Panc1 (cell line): ENCODE results near the gene ZNF688. TPM values are rescaled to one million over a fixed set of nuclear protein-coding genes. Genes with fewer than 3 reads are reported as not detected.

Experiments
- ATAC-seq: fragments of 200-7000 bp; cut with Tn5 transposase; 2 replicates; pipeline ENCODE4 v1.9.1; 2020; ENCODE audit warnings: mild to moderate bottlenecking, moderate library complexity
- BruUV-seq: library from RNA; stranded (reverse); fragments of 400-500 nt; replicated peaks from 2 replicates; lab custom pipeline; 2021; lab: Mats Ljungman, UMichigan
- CTCF ChIA-PET: fragments of 300-600 bp; sonication (Branson Sonifier 250); formaldehyde crosslinking; loops from one replicate; lab custom pipeline; 2022; ENCODE audit warnings: antibody characterized with exemption; lab: Charles Lee
- POLR2A ChIA-PET: fragments of 300-600 bp; sonication (Branson Sonifier 250); formaldehyde crosslinking; loops from one replicate; lab custom pipeline; 2022; ENCODE audit warnings: antibody characterized with exemption; lab: Charles Lee
- DNase-seq: peaks from one replicate; pipeline ENCODE4 v3.0.0-alpha.2; 2010; ENCODE audit warnings: low read depth, low spot score
- H3K27ac ChIP-seq: 2 replicates; pipeline ENCODE4 v1.5.1; 2011; ENCODE audit warnings: mild to moderate bottlenecking, low read length, inconsistent platforms
- H3K27me3 ChIP-seq: fragments of 200-500 bp; sonication (Bioruptor generic); 2 replicates; pipeline ENCODE4 v1.6.0; 2014; ENCODE audit warnings: low read length, inconsistent platforms; ENCODE audit not compliant: control insufficient read depth, insufficient read depth
- H3K36me3 ChIP-seq: fragments of 200-500 bp; sonication (Bioruptor generic); 2 replicates; pipeline ENCODE4 v1.5.1; 2014; ENCODE audit warnings: inconsistent platforms, mild to moderate bottlenecking, low read length, moderate library complexity; ENCODE audit not compliant: control insufficient read depth, insufficient read depth
- H3K4me1 ChIP-seq: 2 replicates; pipeline ENCODE4 v1.5.1; 2011; ENCODE audit warnings: inconsistent platforms, mild to moderate bottlenecking, low read length, moderate library complexity; ENCODE audit not compliant: control insufficient read depth, insufficient read depth
- H3K4me3 ChIP-seq, 2 experiments: 2 replicates each; pipeline ENCODE4 v1.5.1; 2011 to 2012; ENCODE audit warnings: low read depth in 2 of 2, low read length in 2 of 2, mild to moderate bottlenecking in 2 of 2, inconsistent platforms in 1 of 2, moderate library complexity in 1 of 2
- H3K9me3 ChIP-seq: fragments of 200-500 bp; sonication (Bioruptor generic); 2 replicates; pipeline ENCODE4 v1.5.1; 2014; ENCODE audit warnings: low read depth, mild to moderate bottlenecking, inconsistent platforms, low read length, moderate library complexity; ENCODE audit not compliant: control insufficient read depth, insufficient read depth
- POLR2AphosphoS5 ChIP-seq: IDR thresholded peaks from 2 replicates; pipeline ENCODE4 v1.6.1; 2012; ENCODE audit warnings: mild to moderate bottlenecking, low read depth, low read length, moderate library complexity
- SIN3A ChIP-seq: IDR thresholded peaks from 2 replicates; pipeline ENCODE4 v1.6.1; 2012; ENCODE audit warnings: low read depth, mild to moderate bottlenecking, low read length, moderate library complexity, borderline replicate concordance; ENCODE audit not compliant: insufficient read depth
- TCF7L2 ChIP-seq: IDR thresholded peaks from 2 replicates; pipeline ENCODE4 v1.6.1; 2011; ENCODE audit warnings: mild to moderate bottlenecking, low read depth, low read length, inconsistent platforms
- in situ Hi-C: cut with HindIII; loops from 2 replicates; pipeline ENCODE4 v1.10.0; 2016; ENCODE audit warnings: low sequenced_read_pairs, low pct_unique_long_range_greater_than_20kb
- intact Hi-C: fragments of 100-400 bp; cut with micrococcal nuclease; formaldehyde crosslinking; loops from one replicate; pipeline ENCODE4 v1.10.0; 2022; ENCODE audit not compliant: unreplicated experiment
- total RNA-seq: library from RNA; stranded (reverse); gene quantifications from one replicate; pipeline ENCODE4 v1.2.1, GENCODE V29; 2021; ENCODE audit not compliant: unreplicated experiment
- TF ChIP-seq, protein P1 (sequence below), 2 experiments: IDR thresholded peaks; 2 replicates each; pipeline ENCODE4 v1.6.1; 2011 to 2012; ENCODE audit warnings: low read depth in 2 of 2, control low read depth in 1 of 2, low read length in 1 of 2, mild to moderate bottlenecking in 1 of 2, moderate library complexity in 1 of 2; ENCODE audit not compliant: insufficient read depth in 1 of 2
- TF ChIP-seq, protein P2 (sequence below): fragments of 450-650 bp; IDR thresholded peaks from 2 replicates; pipeline ENCODE4 v1.5.1; 2017; ENCODE audit warnings: mild to moderate bottlenecking

Gene ZNF688
- total RNA-seq, 1 experiment from 2014 or later: 7.7 TPM

DNA sequence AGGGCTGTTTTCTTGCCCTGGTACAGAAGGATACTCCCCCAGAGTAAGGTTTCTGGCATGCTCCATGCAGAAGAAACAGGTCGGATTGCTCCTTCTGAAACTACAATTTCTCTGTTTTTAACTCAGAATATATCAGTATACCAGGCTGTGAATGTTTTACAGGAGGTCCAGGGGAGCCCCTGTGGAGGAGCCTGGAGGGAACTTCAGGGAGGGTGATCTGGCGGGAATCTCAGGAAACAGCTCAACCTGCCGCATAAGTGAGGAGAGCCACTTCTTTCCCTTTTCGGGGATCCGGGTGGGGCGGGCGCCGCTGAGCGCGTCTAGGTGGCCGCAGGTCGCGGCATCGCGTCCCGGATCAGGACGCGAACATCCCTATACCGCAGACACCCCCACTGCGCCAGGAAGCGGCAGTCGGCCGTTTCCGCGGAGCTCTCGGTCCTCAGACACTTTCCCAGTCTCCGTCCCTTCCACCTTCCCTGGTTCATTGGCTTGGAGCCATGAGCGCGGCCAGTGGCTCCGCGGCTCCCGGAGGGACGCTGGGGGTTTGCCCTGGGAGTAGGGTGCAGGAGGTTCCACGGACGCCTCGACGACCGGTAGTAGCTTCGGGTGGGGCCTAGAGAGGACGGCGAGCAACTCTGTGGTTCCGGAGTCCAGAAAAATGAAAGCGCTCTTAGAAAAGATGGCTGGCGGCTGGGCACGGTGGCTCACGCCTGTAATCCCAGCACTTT is 10.3 kb downstream of the ZNF688 start:
- Histone ChIP-seq H3K4me1 (peaks cover 9% of the 10 kb centered on the region; the same call in 1 of the 2 replicates), H3K36me3 (no peaks in the 10 kb centered on the region), H3K27me3 (no peaks in the 10 kb centered on the region), H3K9me3 (no peaks in the 10 kb centered on the region), H3K27ac (peak overlapping the region; percentile 91), H3K4me3 (peak overlapping the region; percentile 47 to 72)
- BruUV-seq: no TSS peak
- ChIA-PET CTCF (interaction anchor here (0.5 to 1.2 kb wide), 4 partner anchors 25 to 131 kb away, joined by 3 to 6 read pairs (median 3); partner anchors contain the start of genes DCTPP1 and PRR14), POLR2A (no interaction called here)
- in situ Hi-C loops (no loop called here), intact Hi-C loops (no loop called here)
- ATAC-seq (peak; percentile 52), DNase-seq (no peak)
- TF ChIP-seq, protein P1, sequence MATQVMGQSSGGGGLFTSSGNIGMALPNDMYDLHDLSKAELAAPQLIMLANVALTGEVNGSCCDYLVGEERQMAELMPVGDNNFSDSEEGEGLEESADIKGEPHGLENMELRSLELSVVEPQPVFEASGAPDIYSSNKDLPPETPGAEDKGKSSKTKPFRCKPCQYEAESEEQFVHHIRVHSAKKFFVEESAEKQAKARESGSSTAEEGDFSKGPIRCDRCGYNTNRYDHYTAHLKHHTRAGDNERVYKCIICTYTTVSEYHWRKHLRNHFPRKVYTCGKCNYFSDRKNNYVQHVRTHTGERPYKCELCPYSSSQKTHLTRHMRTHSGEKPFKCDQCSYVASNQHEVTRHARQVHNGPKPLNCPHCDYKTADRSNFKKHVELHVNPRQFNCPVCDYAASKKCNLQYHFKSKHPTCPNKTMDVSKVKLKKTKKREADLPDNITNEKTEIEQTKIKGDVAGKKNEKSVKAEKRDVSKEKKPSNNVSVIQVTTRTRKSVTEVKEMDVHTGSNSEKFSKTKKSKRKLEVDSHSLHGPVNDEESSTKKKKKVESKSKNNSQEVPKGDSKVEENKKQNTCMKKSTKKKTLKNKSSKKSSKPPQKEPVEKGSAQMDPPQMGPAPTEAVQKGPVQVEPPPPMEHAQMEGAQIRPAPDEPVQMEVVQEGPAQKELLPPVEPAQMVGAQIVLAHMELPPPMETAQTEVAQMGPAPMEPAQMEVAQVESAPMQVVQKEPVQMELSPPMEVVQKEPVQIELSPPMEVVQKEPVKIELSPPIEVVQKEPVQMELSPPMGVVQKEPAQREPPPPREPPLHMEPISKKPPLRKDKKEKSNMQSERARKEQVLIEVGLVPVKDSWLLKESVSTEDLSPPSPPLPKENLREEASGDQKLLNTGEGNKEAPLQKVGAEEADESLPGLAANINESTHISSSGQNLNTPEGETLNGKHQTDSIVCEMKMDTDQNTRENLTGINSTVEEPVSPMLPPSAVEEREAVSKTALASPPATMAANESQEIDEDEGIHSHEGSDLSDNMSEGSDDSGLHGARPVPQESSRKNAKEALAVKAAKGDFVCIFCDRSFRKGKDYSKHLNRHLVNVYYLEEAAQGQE (IDR thresholded peaks at IDR 0.05; ENCODE audit: insufficient read depth in 1 of 2, low read depth in 2 of 2, low read length in 1 of 2): no peak
- TF ChIP-seq POLR2AphosphoS5 (no peak; the same call in 1 of the 2 replicates), TCF7L2 (no peak), SIN3A (no peak)
- TF ChIP-seq, protein P2, sequence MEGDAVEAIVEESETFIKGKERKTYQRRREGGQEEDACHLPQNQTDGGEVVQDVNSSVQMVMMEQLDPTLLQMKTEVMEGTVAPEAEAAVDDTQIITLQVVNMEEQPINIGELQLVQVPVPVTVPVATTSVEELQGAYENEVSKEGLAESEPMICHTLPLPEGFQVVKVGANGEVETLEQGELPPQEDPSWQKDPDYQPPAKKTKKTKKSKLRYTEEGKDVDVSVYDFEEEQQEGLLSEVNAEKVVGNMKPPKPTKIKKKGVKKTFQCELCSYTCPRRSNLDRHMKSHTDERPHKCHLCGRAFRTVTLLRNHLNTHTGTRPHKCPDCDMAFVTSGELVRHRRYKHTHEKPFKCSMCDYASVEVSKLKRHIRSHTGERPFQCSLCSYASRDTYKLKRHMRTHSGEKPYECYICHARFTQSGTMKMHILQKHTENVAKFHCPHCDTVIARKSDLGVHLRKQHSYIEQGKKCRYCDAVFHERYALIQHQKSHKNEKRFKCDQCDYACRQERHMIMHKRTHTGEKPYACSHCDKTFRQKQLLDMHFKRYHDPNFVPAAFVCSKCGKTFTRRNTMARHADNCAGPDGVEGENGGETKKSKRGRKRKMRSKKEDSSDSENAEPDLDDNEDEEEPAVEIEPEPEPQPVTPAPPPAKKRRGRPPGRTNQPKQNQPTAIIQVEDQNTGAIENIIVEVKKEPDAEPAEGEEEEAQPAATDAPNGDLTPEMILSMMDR: no peak

DNA sequence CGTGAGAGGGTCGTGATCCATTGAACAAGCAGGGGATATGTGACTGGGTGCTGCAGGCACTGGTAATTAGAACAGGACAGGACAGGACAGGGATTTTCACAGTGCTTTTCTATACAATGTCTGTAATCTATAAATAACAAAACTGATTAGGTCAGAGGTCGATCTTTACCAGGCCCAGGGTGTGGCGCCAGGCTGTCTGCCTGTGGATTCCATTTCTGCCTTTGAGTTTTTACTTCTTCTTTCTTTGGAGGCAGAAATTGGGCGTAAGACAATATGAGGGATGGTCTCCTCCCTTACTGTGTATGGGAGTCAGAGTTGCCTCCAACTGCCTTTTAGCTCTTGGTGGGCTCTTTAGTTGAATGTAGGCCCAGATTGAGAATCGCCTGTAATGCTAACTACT is 11.8 kb downstream of the ZNF688 start:
- H3K36me3 ChIP-seq: no peaks in the 10 kb centered on the region
- H3K4me1 ChIP-seq: peaks cover 9% of the 10 kb centered on the region; the same call in 1 of the 2 replicates
- no peak for ATAC-seq
- intact Hi-C loops (no loop called here), in situ Hi-C loops (no loop called here)
- no peaks in the 10 kb centered on the region for H3K27me3 ChIP-seq
- H3K4me3 ChIP-seq: no peak overlapping the region
- no peaks in the 10 kb centered on the region for H3K9me3 ChIP-seq
- DNase-seq: no peak
- BruUV-seq: no TSS peak
- peak overlapping the region; percentile 85 for H3K27ac ChIP-seq
- TF ChIP-seq, protein P2: no peak
- TF ChIP-seq SIN3A (no peak), TCF7L2 (no peak)
- TF ChIP-seq, protein P1 (IDR thresholded peaks at IDR 0.05; ENCODE audit: insufficient read depth in 1 of 2, low read depth in 2 of 2, low read length in 1 of 2): no peak
- POLR2A ChIA-PET: no interaction called here
- CTCF ChIA-PET: no interaction called here
